RKO (cell line): Measurements from ENCODE around the gene PIGH.
"Not testable (repeated sequence)": the region's sequence is repeated elsewhere in the genome, so short reads cannot be mapped to it uniquely, and the experiment has no call there.

ENCODE experiments used
- DNase-seq: peaks from one replicate; pipeline ENCODE4 v3.0.0-alpha.2; 2016; ENCODE audit warnings: low spot score

The PIGH gene

DNA sequence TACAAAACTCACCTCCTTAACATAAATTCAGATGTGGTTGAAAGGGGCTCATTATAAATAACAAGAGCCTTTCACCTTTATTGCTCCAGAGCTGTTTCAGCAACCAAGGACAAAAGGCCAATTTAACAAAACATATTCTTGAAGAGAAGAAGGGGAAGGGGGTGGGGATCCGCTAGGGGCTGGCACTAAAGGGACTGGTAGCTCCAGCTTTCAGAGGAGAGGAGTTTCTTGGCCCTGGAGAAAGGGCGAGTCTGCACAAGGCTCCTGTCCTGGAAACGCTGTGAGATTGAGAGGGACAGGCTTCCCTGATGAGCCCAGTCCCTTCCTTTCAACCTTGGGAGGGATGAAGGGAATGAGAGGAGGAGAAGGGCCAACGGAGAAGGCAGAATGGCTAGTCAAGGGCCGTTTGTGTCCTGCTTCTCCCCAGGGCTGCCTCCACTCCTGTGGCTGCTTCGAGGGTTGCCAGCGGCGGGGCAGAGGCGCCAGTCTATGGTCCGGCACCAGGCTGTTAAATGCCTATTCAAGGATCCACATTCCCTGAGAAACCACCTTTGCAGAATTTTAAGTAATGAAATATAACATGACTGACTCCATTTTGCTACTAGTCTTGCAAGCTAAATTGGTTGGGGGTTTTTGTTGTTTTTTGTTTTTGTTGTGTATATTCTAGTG, 9.7 kb upstream of the PIGH start:
- DNase-seq = no peak

DNA sequence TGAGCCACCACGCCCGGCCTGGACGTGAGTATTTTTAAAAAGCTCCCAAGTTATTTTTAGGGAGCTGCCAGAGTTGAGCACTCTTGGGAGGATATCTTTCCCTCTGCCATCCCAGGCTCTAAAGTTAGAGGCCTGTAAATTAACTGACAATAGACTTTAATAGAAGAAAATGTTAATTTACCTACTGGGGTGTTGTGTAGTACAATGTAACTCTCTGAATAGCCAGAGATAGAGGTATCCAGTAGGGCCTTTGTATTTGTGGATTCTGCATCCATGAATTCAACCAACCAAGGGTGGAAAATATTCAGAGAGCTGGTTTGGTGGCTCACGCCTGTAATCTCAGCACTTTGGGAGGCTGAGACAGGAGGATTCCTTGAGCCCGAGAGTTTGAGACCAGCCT, 7.6 kb upstream of the PIGH start:
- no peak for DNase-seq

DNA sequence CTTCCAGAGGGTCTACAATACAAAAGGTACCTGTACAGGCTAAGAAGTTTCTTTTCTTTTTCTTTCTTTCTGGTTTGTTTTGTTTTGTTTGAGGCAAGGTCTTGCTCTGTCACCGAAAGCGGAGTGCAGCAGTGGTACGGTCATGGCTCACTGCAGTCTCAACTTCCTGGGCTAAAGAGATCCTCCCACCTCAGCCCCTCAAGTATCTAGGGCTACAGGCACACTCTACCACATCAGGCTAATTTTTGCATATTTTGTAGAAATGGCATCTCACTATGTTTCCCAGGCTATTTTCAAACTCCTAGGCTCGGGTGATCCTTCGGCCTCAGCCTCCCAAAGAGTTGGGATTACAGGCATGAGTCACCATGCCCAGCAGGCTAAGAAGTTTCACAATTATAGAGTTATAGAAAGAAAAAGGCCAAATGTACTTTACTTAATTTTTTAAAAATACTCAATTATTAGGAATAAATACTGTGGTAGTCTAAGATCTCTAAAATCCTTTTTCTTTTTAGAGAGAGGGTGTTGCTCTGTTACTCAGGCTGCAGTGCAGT, 3.0 kb upstream of the PIGH start:
- no peak for DNase-seq

DNA sequence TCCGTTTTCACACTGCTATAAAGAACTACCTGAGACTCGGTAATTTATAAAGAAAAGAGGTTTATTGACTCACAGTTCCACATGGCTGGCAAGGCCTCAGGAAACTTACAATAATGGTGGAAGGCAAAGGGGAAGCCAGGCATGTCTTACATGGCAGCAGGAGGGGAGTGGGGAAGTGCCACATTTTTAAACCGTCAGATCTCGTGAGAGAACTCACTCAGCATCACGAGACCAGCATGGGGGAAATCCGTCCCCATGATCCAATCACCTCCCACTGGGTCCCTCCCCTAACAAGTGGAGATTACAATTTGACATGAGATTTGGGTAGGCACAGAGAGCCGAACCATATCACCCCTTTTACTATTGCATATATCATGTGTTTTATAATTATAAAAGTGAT, 2.0 kb upstream of the PIGH start:
- DNase-seq = no peak

DNA sequence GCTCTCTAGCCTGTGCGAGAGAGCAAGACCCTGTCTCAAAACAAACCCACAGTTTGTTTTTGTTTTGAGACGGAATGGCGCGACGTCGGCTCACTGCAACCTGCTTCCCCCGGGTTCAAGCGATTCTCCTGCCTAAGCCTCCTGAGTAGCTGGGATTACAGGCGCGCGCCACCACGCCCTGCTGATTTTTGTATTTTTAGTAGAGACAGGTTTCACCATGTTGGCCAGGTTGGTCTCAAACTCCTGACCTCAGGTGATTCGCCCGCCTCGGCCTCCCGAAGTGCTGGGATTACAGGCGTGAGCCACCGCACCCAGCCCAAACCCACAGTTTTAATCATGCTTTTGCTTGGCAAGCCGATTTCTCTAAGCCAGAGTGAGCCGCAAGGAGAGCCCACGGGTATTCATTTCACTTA, 500 bp upstream of the PIGH start:
- not testable (repeated sequence) for DNase-seq

DNA sequence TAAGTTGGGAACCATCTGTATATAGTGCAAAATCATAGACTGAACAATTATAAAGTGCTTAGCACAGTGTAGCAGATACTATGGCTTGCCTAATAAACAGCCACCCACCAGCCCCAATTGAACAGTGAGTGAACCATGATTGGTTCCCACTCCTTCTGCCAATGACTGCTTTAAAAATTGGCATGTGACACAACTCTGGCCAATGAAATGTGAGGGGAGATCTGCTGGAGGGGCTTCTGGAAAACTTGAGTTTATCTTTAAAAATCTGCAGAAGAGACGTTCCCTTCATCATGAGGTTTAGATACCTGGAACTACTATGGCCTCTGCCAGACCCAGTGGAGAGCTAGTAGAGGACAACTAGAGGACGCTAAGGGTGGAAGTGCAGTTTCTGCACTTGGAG, 4.7 kb downstream of the PIGH start:
- DNase-seq = no peak

DNA sequence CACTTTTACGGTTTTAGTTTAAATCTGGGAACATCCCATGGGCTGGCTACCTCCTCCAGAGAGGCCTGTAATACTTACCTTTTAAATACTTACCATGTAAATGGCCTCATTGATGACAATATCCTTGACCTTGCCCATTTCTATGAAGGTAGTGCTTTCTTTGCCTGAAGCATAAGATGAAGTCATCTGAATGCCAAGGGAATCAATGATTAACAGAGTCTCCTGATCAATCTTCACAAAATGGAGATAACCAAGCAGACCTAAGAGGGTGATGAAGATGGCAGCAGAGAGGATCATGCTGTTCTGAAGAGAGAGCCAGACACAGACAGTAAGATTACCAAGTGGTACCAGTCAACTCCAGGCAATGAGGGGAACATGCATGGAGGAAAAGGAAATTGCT, 6.4 kb downstream of the PIGH start:
- DNase-seq = not testable (repeated sequence)

DNA sequence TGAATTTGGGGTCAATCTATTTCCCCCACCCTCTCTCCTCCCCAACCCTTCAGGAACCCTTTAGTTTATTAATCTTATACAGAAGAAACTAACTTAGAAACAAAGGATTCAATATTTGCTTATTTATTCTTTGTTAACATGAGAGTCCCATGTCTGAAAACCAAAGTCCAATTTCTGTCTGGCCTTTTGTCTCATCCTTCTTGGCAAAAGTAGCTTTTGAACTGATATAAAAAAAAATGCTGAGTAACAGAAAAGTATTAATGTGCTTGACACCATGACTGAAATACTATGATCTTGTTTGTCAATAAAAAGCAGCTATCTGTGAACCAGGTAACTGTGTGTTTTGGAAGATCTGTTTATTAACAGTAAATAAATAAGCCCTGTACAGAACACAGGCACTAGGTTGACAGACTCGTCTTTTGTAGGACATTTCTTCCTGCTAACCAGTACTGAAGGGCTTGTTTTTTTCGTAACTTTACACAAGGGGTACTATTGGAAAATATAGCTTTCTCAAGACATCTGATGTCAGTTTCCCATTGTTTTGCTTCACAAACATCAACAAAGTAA, 10.8 kb downstream of the PIGH start:
- no peak for DNase-seq

DNA sequence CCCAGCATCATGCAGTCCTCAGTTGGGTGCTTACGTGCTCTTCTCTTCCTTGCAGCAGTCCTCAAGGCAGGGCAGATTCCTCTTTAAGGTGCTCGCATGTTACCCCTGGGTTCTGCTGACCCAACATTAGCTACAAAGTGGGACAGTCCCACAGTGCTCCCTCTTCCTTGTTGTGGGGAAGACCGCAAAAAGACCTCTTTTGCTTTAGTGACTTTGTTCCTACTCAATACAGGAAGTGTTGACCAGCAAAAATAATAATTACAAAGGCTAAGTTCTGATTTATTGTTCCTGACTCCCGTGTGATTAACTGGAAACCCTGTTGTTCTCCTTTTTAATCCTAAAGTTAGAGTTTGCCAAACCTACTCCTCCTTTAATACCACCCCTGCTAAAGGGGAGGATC, 13.7 kb downstream of the PIGH start:
- DNase-seq = no peak

DNA sequence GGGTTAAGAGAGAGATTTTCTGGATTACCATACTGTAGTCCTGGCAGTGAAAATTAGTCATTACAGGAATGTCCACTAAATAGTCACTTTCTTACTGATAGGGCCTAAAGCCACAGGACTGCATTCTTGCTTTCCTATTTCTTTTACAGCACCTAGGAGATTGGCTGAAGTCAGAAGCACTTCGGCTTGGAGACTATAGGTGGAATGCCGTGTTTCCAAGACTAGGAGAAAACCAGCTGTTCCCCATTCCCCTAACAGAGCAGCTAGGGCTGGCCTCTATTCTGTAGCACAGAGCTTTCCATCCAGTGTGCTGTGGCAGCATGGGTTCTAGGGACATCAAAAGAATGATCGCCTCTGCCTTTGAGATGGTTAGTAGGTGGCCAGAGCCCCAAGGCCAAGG, 15.1 kb downstream of the PIGH start:
- DNase-seq = no peak

DNA sequence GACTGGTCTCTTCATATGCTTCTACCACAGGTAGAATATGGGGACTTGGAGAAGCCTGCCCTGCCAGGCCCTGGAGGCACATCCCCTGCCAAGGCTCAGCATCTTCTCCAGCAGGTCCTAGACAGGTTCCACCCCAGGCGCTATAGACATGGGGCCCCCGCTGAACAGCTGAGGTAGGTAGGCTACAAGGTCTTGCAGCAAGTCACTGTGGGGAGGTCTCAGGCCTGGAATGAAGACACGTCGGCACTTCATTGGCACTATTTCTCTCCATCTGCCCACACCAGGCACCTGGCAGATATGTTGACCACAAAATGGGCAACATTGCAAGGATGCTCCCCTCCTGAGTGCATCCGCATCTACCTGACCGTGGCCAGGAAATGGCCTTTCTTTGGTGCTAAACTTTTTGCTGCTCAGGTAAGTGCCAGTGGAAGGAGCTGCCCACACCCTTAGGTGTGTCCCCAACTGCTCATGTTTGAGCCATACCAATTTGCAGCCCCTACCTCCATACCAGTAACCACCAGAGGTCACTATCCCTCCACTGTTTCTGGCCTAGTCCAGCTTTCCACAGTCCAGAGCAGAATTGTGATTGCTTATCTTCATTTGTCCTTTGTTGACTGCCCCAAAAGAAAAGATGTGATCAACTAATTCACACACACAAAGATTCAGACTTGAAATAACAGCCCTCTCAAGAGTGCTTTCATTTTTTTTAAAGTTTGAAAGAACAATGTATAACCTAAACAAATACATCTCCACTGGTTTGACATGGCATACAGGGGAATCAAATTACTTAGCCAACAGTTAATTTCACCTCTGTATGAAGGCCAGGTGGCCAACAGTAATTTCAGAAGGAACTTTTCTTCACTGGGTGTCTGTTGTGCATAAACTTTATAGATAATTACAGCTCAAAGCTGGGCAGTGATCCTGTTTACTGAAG, 16.1 kb downstream of the PIGH start:
- peak; percentile 57 for DNase-seq

DNA sequence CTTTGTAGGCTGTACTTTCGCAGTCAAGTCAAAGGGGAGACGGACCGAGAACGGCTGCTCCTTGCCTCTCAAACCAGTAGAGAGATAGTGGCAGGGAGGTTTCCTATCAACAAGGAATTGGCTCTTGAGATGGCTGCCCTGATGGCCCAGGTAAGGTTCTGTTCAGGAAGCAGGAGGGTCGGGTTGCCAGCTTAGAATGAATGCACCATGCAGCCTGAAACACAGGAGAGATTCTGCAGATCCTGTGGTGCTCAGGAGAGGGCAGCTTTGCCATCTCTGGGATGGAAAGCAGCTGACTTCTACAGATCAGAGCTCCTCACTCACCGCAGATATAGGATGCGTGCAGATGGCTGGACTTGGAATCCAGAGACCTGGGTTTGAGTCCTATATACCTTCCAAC, 18.0 kb downstream of the PIGH start:
- no peak for DNase-seq

DNA sequence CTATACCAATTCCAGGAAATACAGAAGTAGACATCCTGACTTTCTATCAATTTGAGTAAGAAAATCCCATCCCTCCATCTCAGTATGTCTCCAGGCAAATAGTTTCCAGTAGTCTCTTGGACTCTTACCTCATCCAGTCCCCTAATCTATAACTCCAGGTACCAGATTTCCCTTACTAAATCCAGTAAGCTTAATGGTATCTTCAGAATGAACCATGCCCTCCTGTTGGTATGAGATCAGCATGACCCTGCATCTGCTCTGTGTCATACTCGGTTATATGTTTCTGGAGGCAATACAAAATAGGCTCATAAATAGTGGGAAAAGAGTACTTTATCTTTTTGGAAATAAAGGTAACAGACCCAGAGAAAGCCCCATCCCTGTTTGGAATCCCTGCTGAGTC, 18.4 kb downstream of the PIGH start:
- no peak for DNase-seq

DNA sequence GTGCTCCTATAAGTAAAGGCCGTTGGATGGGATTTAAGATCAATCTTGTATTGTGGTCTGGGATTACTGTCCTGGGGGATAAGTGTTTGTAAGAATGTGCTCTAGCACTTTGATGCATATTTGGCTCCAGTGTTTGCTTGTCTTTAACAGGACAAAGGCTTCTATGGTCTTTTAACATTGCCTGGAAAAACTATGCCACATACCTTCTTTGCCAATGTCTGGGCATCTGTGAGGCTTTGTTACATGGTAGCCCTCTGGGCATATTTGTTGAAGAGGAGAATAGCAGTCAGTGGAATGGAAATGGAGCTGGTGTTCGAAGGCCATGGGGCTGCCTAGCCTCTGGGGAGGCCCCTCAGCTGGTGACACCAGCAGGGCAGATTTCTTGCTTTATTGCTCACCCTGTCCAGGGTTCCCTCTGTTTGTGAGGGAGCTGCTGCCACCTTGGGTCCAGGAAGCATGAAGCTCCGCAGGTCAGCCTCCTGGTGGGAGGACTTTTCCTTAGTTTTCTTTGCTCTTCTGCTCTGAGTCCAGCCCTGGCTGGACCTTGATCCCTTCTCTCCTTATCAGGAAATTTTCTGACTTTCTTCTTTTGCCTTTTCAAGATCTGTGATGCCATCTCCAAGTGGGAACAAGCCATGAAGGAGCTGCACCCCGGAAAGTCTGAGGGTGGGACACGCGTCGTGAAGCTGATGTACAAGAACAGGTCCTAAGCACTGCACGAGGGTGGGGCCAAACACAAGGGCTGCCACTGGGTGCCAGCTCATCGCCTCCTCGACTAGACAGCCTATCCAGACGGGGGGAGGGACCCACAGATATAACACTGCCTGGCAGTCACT, 19.5 kb downstream of the PIGH start:
- no peak for DNase-seq

DNA sequence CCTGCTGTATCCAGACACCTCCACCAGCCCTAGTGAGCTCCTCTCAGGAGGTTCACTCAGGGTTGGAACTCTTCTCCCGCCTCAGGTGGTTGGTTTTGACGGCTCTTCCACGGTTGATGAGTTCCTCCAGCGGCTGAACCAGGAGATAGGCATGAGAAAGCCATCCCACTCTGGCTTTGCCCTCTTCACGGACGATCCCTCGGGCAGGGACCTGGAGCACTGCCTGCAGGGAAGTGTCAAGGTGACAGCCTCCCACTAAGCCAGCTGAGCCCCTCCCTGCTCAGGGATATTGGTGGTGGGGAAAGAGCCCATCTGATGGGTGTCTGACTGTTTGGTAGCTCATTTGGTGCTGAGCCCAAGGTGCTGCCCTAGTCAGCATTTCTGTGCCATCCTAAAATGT, 20.4 kb downstream of the PIGH start:
- no peak for DNase-seq

DNA sequence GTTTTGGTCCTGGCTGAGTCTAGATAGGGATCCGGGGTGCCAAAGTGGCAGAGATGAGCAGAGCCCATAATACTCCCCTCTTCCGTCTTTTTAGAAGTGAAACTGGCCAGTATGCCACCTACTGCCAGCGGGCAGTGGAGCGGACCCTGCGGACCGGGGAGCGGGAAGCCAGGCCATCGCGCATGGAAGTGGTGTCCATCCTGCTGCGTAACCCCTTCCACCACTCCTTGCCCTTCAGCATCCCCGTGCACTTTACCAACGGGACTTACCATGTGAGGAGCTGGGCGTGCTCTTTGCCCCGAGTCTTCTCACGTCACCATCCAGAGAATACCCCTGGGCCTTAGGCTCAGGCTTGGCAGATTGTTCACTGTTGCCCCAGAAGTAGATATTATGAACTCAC, 21.0 kb downstream of the PIGH start:
- DNase-seq = no peak

DNA sequence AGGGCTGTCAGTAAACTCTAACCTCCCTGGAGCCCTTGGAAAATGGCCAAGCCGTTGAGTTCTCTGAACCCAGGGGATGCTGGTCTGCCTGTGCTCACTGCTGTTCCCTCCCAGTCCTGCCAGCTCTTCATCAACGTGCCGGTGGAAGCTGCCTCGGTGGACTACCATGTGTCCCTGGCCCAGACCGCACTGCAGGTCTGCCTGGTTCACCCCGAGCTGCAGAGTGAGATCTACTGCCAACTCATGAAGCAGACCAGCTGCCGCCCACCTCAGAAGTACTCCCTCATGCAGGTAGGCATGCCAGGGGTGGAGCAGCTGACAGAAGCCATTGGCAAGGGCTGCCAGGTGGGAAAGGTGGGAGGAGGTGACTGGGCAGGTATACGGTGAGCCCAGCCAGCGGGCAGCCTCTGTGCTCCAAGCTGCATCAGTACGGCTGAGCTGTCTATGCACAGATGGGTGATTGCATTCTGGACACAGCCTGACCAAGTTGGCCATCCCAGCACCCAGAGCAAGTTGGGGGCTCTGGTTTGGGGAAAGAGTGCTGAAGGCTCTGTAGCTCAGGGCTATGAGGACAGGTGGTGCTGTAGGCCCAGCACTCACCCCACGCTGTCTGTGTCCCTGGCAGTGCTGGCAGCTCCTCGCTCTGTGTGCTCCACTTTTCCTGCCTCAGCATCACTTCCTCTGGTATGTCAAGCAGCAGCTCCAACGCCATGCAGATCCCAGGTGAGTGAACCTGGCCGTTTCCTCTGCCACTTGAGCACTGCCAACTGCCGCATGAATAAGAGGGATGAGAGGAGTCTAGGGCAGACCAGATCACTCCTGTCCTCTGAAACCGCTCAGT, 21.9 kb downstream of the PIGH start:
- DNase-seq = no peak

DNA sequence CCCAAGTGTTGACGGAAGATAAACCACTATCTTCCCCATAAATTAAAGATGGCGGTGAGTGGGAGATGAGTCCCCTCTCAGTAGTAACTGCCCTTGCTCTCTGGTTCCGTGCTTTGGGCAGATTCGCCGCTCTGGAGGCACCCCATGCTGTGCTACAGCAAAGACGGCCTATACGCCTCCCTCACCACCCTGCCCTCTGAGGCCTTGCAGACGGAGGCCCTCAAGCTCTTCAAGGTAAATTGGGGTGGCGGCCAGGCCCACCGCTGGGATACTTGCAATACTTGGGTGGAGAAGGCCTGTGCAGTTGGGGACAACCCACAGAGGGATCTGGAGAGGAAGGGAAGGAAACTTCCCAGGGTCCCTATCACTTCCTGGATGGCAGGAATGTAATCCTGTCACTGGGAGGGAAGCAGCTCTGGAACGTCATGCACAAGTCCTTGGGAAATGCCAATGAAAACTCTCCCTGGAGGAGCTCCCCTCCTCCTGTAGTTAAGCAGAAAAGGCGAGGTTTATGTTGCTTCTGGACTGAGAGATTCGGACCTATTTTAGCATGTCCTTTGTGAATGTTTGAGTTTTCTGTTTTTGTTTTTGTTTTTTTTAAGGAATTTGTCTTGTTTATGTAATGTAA, 22.8 kb downstream of the PIGH start:
- DNase-seq = no peak

DNA sequence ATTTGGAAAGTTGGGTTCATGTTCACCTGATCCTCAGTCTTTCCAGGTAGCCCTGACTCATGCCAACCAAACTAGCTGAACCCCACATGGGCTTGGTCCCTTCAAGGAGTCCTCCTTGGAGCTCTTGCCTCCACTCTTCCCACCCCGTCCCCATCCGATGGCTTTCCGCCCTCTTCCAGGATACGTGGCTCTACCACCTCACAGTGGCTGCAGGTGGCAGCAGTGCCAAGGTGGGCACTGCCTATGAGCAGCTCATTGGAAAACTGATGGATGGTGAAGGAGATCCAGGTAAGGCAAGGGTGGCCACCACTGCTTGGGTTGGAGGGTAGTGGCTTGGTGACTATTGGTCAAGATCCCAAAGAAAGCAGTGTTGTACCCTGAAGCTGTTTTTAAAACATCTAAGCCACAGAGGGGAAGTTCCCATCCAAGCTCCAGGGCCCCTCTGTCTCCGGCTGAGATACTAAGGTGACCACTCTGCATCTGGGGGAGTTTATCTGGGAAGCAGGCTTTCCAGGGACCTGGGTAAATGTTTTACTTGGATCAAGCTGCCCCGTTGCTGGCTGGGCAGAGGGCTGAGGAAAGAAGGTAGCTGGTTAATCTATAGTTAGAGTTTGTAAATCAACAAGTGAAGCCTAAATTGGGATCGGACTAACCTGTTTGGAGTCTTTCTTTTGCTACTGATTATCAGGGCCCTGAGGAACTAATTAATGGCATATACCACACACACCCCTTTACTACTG, 23.7 kb downstream of the PIGH start:
- DNase-seq = no peak

DNA sequence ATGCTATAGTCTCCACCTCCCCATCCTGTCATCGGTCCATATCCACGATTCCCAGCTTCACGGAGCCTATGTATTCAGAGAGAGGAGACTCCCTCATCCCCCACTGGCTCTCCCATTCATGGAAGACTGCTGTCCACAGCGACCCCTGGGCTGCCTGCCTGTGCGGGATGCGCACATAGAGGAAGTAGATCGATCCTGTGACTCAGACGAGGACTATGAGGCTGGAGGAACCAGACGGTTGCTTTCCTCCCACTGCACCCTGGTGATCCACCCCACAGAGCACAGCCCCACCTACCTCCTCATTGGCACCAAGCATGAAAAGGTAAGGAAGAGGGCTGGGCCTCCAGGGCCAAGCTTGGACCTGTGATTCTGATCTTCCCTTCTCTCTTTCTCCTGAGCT, 24.4 kb downstream of the PIGH start:
- no peak for DNase-seq
